ENCODE measurements around the gene RHOV.

Gene RHOV

GRCh38 chr15:40823572-40824343 lies 50.3 kb downstream of the RHOV start:
- DNase-seq (ENCODE audit: low spot score in 2 of 2) (no peak), ATAC-seq (replicated peaks; ENCODE audit: extremely low read depth, poor library complexity, severe bottlenecking) (no peak)
- Mint-ChIP-seq H3K9me3 (no peaks in the 10 kb centered on the region), H3K27ac (ENCODE audit: low read depth) (no peak overlapping the region), H3K4me3 (no peak overlapping the region), H3K4me1 (no peaks in the 10 kb centered on the region), H3K27me3 (peaks cover 12% of the 10 kb centered on the region), H3K36me3 (ENCODE audit: insufficient read depth) (peaks cover 1% of the 10 kb centered on the region)
